Thyroid gland (tissue), 4 donors: ENCODE results near the gene ZSCAN1.

ENCODE experiments used
- CTCF ChIP-seq, 6 experiments: fragments of 200-600 bp in 3 of 6; fragments of 450-650 bp in 3 of 6; sonication (generic) in 3 of 6; IDR thresholded peaks; one replicate each; pipeline ENCODE4 v1.5.1; 2016 to 2019; ENCODE audit warnings: antibody characterized with exemption in 6 of 6, mild to moderate bottlenecking in 2 of 6, inconsistent platforms in 1 of 6, moderate library complexity in 1 of 6
- POLR2A ChIP-seq, 2 donors: fragments of 450-650 bp; IDR thresholded peaks; one replicate each; pipeline ENCODE4 v1.6.1; 2017; ENCODE audit warnings: antibody characterized with exemption in 2 of 2, mild to moderate bottlenecking in 2 of 2, moderate library complexity in 1 of 2

- no peak for TF ChIP-seq CTCF (IDR thresholded peaks at IDR 0.05)
- no peak for TF ChIP-seq POLR2A (IDR thresholded peaks at IDR 0.05)
Measured at GRCh38 chr19:58059671-58060078, 25.9 kb downstream of the ZSCAN1 start.
